ENCODE results near the gene LAMTOR2.
"Not testable (repeated sequence)": the region's sequence is repeated elsewhere in the genome, so short reads cannot be mapped to it uniquely, and the experiment has no call there.

LAMTOR2 gene

DNA sequence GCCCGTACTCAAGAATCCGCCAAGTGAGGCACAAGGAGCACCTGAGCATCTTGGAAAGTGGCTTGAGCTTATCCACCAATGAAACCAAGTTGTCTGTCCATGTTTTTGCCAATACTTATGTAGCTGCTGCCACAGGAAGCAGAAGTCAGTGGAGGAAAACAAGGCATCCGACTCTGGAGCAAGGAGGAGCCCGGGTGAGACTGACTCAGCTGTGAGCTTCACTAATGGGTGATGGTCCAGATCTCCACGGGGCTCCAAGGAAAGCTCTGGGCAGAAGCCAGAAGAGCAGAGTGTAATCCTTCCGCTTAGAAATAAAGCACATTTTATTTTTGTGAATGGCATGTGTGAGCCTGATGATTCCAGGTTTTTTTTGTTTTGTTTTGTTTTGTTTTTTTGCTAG is 21.6 kb upstream of the LAMTOR2 start:
- H3K4me2 ChIP-seq (ENCODE audit: low read length): no peak overlapping the region
- H3K36me3 ChIP-seq (ENCODE audit: control insufficient read depth, insufficient read depth, low read length): no peaks in the 10 kb centered on the region
- no peaks in the 10 kb centered on the region for H3K9me3 ChIP-seq (ENCODE audit: control insufficient read depth, low read length)
- no peak overlapping the region for H3K9ac ChIP-seq
- no peaks in the 10 kb centered on the region for H3K4me1 ChIP-seq
- no peak overlapping the region for H2AFZ ChIP-seq
- no peaks in the 10 kb centered on the region for H3K27me3 ChIP-seq (ENCODE audit: control insufficient read depth, insufficient read depth, low read length)
- no peak overlapping the region for H3K27ac ChIP-seq
- H3K79me2 ChIP-seq: no peaks in the 10 kb centered on the region
- no peak overlapping the region for H3K4me3 ChIP-seq (ENCODE audit: low read depth, low read length)
- TF ChIP-seq, protein P1, sequence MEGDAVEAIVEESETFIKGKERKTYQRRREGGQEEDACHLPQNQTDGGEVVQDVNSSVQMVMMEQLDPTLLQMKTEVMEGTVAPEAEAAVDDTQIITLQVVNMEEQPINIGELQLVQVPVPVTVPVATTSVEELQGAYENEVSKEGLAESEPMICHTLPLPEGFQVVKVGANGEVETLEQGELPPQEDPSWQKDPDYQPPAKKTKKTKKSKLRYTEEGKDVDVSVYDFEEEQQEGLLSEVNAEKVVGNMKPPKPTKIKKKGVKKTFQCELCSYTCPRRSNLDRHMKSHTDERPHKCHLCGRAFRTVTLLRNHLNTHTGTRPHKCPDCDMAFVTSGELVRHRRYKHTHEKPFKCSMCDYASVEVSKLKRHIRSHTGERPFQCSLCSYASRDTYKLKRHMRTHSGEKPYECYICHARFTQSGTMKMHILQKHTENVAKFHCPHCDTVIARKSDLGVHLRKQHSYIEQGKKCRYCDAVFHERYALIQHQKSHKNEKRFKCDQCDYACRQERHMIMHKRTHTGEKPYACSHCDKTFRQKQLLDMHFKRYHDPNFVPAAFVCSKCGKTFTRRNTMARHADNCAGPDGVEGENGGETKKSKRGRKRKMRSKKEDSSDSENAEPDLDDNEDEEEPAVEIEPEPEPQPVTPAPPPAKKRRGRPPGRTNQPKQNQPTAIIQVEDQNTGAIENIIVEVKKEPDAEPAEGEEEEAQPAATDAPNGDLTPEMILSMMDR (IDR thresholded peaks at IDR 0.05): no peak

- not testable (repeated sequence) for H3K27me3 ChIP-seq (ENCODE audit: control insufficient read depth, insufficient read depth, low read length); H3K4me2 ChIP-seq (ENCODE audit: low read length); H3K79me2 ChIP-seq; H3K4me1 ChIP-seq; H2AFZ ChIP-seq; H3K9ac ChIP-seq; H3K4me3 ChIP-seq (ENCODE audit: low read depth, low read length); H3K36me3 ChIP-seq (ENCODE audit: control insufficient read depth, insufficient read depth, low read length); H3K27ac ChIP-seq; H3K9me3 ChIP-seq (ENCODE audit: control insufficient read depth, low read length)
Measured at GRCh38 chr1:156034991-156035390, 19.6 kb upstream of the LAMTOR2 start.

DNA sequence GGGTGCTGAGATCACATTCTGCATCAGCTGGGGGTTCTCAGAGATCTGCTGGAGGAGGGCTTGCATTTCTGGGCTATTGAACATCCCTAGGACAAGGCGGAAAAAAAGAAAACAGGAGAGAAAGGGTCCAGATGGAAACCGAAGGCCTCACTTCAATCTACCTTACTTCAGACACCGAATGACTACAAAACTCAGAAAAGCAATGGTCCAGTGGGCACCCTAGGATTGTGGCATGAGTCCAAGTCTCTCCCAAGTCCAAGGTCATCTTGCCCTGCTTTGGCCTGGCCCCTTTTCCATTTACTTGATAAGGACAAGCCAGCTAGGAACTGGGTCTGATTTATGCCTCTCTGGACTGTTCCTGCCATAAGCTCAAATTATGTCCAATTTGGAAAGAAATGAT is 11.8 kb upstream of the LAMTOR2 start:
- H3K79me2 ChIP-seq: no peaks in the 10 kb centered on the region

DNA sequence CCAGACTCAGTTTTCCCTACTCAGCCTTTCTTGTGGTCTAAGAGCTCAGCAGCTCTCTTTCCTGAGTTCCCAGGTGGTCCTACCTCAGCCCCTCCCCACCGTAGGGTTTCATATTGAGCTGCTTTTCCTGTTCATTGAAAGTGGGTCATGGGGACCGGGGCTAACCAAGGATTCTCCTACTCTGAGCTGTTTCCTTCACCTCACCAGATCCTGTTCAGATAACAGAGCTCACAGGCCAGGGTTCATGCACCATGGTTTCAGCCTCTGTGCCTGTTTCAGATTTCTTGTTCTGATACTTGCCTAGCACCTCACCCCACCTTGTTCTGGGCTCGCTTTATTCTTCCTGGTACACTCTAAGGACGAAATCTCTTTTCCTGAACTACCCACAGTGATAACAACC is 9.5 kb upstream of the LAMTOR2 start:
- H3K9ac ChIP-seq: no peak overlapping the region
- H3K4me3 ChIP-seq (ENCODE audit: low read depth, low read length): no peak overlapping the region
- H2AFZ ChIP-seq: no peak overlapping the region
- TF ChIP-seq, protein P1 (IDR thresholded peaks at IDR 0.05): no peak
- H3K36me3 ChIP-seq (ENCODE audit: control insufficient read depth, insufficient read depth, low read length): no peaks in the 10 kb centered on the region
- H3K4me2 ChIP-seq (ENCODE audit: low read length): peak overlapping the region; percentile 32
- H3K79me2 ChIP-seq: no peaks in the 10 kb centered on the region
- H3K4me1 ChIP-seq: peaks cover 7% of the 10 kb centered on the region
- H3K9me3 ChIP-seq (ENCODE audit: control insufficient read depth, low read length): no peaks in the 10 kb centered on the region
- H3K27me3 ChIP-seq (ENCODE audit: control insufficient read depth, insufficient read depth, low read length): no peaks in the 10 kb centered on the region
- H3K27ac ChIP-seq: no peak overlapping the region

More for the DNA sequence above, 11.8 kb upstream of the LAMTOR2 start:
- TF ChIP-seq, protein P1 (IDR thresholded peaks at IDR 0.05): no peak
- Histone ChIP-seq H3K27ac (no peak overlapping the region), H2AFZ (no peak overlapping the region), H3K4me1 (peaks cover 7% of the 10 kb centered on the region), H3K9me3 (ENCODE audit: control insufficient read depth, low read length) (no peaks in the 10 kb centered on the region), H3K36me3 (ENCODE audit: control insufficient read depth, insufficient read depth, low read length) (no peaks in the 10 kb centered on the region), H3K4me2 (ENCODE audit: low read length) (no peak overlapping the region), H3K27me3 (ENCODE audit: control insufficient read depth, insufficient read depth, low read length) (no peaks in the 10 kb centered on the region), H3K9ac (no peak overlapping the region), H3K4me3 (ENCODE audit: low read depth, low read length) (no peak overlapping the region)

GRCh38 chr1:156048663-156049258 is 5.8 kb upstream of the LAMTOR2 start:
- TF ChIP-seq, protein P1 (IDR thresholded peaks at IDR 0.05): no peak
- H3K9ac ChIP-seq: no peak overlapping the region
- no peak overlapping the region for H3K27ac ChIP-seq
- H3K4me2 ChIP-seq (ENCODE audit: low read length): no peak overlapping the region
- H3K4me3 ChIP-seq (ENCODE audit: low read depth, low read length): no peak overlapping the region
- no peaks in the 10 kb centered on the region for H3K27me3 ChIP-seq (ENCODE audit: control insufficient read depth, insufficient read depth, low read length)
- no peak overlapping the region for H2AFZ ChIP-seq
- no peaks in the 10 kb centered on the region for H3K9me3 ChIP-seq (ENCODE audit: control insufficient read depth, low read length)
- H3K79me2 ChIP-seq: no peaks in the 10 kb centered on the region
- H3K4me1 ChIP-seq: peaks cover 7% of the 10 kb centered on the region
- no peaks in the 10 kb centered on the region for H3K36me3 ChIP-seq (ENCODE audit: control insufficient read depth, insufficient read depth, low read length)
